HG02678 (cell line): ENCODE data around the gene MAK.
"Not testable (repeated sequence)": the region's sequence is repeated elsewhere in the genome, so short reads cannot be mapped to it uniquely, and the experiment has no call there.

Experiments used
- ATAC-seq: cut with Tn5 transposase; IDR thresholded peaks from one replicate; pipeline ENCODE4 v1.9.1; 2021; ENCODE audit warnings: mild to moderate bottlenecking, moderate library complexity; ENCODE audit not compliant: unreplicated experiment

MAK gene

GRCh38 chr6:10837995-10838793 is at the start of gene MAK:
Gene MAK (minus strand): TSS chr6:10838539. CDS start chr6:10830648, 7,891 bp downstream.
- peak; percentile 74 for ATAC-seq

DNA sequence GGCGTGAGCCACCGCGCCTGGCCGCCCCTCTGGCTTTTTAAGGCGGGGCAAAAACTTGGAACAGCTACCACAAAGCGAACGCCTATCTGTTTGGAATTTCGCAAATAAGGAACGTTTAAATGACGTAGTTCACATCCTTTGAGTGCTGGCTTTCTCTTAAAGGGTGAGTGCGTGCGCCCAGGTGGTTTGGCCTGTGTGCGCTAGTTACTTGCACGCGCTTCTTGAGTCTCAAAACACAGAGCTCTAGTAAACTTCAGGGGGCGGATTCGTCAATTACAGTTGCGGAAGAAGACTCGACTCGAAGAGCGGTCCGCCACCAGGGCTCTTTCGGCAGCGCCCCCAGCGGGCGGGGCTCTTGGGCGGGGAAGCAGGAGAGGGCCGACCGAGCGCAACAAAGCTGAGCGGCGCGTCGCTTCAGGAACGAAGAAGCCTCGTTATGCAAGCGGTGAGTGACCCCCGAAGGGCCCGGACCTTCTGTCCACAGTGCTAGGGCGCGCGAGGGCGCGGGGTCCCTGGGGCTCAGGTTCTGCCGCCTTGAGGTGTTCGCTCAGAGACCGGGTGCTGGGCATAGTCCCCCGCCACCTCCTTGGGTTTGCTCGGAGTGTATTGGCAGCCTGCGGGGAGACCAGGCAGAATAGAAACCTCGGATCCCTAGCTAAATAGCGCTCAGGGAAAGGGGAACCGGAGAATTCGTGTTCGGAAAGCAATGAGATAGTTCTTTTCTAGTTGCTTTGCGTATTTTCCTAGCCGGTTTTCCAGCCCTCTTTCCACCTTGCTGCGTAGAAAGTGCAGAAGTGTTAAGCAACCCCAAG is 48.6 kb upstream of the MAK start, which contains the start of gene SYCP2L:
Gene SYCP2L (plus strand): TSS at position 362 of the 812 bp plus-strand sequence. CDS start 75 bp downstream, at position 437.
- peak; percentile 49 for ATAC-seq

GRCh38 chr6:10886365-10886690 is 48.0 kb upstream of the MAK start:
- ATAC-seq, result not testable (repeated sequence)

DNA sequence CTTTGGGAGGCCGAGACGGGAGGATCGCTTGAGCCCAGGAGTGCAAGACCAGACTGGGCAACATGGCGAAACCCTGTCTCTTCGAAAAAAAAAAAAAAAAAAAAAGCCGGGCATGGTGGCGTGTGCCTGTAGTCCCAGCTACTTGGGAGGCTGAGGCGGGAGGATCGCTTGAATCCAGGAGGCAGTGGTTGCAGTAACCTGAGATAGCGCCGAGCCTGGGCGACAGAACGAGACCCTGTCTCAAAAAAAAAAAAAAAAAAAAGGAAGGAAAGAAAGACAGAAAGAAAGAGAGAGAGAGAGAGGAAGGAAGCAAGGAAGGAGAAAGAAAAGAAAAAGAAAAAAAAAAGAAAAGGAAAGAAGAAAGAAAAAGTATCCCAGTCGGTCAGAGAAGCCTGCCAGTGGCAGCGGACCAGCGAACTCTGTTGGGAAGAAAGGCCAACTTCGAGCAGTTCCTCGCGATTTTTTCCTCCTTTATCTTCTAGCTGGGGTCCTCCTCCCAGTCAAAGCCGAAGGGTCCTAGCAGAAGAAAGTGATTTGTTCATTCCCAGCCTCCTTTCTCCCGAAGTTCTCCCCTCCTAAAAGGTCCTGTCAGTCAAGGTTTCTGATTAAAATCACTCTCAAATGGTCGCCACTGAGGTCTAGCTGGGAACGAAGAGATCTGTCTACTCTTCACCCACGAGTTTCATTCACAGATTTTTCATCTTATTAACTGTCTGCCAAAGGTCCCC is 46.1 kb upstream of the MAK start:
- no peak for ATAC-seq

- ATAC-seq, result no peak
Measured at GRCh38 chr6:10883312-10884244, 45.2 kb upstream of the MAK start.

- ATAC-seq, result no peak
Measured at GRCh38 chr6:10882657-10883171, 44.4 kb upstream of the MAK start.

GRCh38 chr6:10882253-10882630 is 43.9 kb upstream of the MAK start:
- ATAC-seq, result not testable (repeated sequence)

- no peak for ATAC-seq
Measured at GRCh38 chr6:10880366-10880765, 42.0 kb upstream of the MAK start.

DNA sequence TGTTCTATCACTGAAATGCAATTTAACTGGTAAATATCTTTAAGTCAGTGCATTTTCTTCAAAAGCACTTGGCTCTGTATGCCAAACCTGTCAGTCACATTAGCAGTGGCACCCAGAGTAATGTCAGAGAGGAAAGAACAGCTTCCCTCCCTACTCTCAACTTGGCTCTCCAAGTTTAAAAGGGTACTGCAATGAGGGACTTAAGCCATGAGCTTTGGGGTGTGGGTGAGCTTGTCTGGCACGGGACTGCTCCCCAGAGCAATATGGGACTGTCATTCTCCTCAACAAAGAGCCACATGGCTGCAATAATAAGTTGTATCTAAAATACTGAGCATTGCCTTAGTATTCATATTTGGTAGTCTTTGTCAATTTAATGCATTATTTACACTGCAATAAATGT is 39.5 kb upstream of the MAK start:
- ATAC-seq, result no peak

GRCh38 chr6:10877012-10877411 is 38.7 kb upstream of the MAK start:
- no peak for ATAC-seq

DNA sequence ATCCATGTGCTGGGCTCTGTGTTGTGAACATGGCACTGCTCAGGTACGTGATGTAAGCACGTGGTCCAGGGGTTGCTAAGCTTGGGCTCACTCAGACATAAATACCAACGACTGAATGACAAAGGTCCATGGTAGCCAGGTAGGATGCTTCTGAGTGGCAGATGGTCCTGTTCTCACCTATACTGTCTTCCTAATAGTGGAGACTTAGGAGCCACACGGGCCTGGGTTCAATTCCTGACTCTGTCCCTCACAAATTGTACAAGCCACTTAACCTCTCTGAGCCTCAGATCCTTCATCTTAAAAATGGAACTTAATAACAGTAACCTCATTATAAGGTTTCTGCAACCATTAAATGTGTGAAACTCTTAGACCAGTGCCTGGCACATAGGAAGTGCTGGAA is 36.7 kb upstream of the MAK start:
- ATAC-seq, result no peak

DNA sequence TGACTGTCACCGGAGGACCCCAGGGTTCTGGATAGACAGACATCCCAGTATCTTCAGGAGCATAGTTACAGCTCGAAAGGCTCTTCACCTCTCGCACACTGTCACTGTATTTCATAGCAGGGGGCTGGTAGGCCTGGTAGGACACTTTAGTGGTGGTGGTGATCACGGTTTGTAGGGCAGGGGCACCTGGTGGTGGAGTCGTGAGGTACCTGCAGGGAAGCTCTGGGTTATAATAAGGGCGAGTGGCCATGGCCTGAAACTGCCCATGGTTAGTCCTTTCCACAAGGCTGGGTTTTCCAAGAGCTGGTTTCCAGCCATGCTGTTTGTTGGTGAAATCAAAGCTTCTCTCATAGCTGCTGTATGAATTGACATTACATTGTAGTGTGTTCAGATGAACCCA is 35.9 kb upstream of the MAK start:
- no peak for ATAC-seq

DNA sequence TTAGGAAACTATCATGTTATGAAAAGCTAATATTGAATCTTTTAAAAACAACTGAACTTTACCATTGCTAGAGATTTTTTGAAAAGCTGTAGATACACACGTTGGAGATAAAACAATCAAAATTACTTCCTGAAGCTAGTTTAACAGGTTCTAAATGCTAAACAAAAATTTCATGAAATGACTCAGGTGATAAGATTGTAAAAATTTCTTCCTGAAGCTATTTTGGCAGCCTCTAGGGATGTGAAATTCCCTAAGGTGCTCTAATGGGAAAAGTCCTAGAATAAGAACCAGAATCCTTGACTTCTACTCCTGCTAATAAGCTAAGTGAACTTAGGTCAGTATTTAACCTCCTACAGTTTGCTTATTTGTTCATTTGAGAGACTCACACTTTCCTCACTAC is 35.0 kb upstream of the MAK start:
- no peak for ATAC-seq

- no peak for ATAC-seq
Measured at GRCh38 chr6:10867952-10868351, 29.6 kb upstream of the MAK start.

DNA sequence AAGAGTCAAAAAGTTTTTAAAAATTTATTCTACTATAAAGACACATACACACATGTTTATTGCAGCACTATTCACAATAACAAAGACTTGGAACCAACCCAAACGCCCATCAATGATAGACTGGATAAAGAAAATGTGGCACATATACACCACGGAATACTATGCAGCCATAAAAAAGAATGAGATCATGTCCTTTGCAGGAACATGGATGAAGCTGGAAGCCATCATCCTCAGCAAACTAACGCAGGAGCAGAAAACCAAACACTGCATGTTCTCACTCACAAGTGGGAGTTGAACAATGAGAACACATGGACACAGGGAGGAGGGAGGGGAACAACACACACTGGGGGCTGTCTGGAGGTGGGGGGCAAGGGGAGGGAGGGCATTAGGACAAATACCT is 28.4 kb upstream of the MAK start:
- not testable (repeated sequence) for ATAC-seq

DNA sequence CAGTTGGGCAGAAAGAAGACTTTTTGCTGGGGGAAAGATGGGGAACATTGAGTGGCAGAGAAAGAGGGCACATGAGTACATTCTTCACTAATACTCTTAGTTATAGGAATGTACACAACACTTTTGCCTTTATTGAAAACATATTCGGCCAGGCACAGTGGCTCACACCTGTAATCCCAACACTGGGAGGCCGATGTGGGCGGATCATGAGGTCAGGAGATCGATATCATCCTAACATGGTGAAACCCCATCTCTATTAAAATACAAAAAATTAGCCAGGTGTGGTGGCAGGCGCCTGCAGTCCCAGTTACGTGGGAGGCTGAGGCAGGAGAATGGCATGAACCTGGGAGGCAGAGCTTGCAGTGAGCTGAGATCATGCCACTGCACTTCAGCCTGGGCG is 24.7 kb upstream of the MAK start:
- not testable (repeated sequence) for ATAC-seq

DNA sequence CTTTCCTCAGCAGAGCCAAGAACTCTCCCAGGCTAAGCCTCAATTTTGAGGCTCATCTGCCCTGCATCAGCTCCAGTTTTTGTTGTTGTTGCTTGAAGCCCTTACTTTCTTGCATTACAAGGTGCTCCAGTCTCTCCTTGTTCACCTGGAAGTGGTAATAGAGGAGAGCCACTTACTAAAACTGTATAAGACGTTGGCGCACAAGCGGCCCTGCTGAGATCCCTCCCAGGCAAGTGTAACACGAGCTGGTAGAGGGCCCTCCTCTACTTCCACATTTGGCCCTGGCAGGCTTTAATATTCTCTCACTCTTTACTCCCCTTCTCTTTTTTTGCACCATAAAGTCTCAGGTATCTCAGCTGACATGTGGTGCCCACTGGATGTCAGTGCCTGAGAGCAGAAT is 24.0 kb upstream of the MAK start:
- ATAC-seq, result no peak

DNA sequence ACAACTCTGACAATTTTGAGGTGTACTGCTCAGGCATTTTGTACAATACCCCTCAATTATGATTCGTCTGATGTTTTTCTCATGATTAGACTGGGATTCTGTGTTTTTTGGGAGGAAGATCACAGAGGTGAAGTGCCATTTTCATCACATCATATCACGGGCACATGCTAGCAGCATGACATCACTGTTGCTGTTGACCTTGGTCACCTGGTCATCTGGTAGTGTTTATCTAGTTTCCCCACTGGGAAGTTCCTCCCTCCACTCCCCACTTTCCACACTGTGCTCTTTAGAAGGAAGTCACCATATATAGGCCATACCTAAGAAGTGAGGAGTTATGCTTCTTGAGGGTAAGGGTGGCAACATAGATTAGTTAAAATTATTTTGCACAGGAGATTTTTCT is 22.7 kb upstream of the MAK start:
- ATAC-seq, result no peak

DNA sequence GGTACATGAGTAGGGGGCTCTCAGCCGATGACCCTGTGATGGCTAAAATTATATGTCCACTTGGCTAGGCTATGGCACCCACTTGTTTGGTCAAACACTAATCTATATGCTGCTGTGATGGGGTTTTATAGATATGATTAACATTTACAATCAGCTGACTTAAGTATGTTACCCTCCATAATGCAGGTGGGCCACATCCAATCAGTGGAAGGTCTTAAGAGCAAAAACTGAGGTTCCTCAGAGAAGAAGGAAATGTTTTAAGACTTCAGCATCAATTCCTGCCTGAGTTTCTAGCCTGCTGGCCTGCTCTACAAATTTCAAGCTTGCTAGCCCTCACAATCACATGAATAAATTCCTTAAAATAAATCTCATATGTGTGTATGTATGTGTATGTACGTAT is 18.9 kb upstream of the MAK start:
- ATAC-seq, result no peak

GRCh38 chr6:10854922-10855632 is 16.7 kb upstream of the MAK start:
- no peak for ATAC-seq
